GM12872 (cell line): ENCODE results near the gene SPTSSB.
A peak's percentile ranks its signal among the peaks of the same experiment; 100 is the strongest.

ENCODE experiments used
- TF ChIP-seq, protein P1 (sequence below): IDR thresholded peaks from 3 replicates; pipeline ENCODE4 v1.5.1; 2011; ENCODE audit warnings: low read depth, mild to moderate bottlenecking, low read length, moderate library complexity; ENCODE audit not compliant: insufficient read depth

The SPTSSB gene

DNA sequence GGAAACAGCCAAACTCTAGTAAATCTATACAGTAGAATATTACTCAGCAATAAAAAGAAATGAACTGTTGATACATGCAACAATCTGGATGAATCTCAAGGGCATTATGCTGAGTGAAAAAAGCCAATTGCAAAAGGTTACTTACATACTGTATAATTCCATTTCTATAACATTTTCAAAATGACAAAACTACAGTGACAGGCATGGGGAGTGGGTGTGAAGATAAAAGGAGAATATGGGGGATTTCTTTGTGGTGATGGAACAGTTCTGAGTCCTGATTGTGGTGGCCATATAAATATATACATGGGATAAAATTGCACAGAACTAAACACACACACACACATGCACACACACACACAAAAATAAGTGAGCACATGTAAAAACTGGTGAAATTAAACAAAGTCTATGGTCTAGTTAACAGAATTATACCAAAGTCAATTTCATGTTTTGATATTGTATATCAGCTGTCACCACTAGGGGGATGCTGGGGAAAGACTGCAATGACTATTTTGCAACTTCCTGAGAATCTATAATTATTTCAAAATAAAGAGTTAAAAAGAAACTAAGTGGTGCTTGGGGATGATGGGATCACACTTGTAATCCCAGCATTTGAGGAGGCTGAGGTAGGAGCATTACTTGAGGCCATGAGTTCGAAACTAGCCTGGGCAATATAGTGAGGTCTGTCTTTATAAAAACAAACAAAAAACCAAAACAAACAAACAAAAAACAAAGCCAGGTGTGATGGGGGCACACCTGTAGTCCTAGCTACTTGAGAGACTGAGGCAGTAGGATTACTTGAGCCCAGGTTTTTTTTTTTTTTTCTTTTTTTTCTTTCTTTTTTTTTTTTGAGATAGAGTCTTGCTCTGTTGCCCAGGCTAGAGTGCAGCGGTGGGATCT lies 66.0 kb downstream of the SPTSSB start:
- TF ChIP-seq, protein P1, sequence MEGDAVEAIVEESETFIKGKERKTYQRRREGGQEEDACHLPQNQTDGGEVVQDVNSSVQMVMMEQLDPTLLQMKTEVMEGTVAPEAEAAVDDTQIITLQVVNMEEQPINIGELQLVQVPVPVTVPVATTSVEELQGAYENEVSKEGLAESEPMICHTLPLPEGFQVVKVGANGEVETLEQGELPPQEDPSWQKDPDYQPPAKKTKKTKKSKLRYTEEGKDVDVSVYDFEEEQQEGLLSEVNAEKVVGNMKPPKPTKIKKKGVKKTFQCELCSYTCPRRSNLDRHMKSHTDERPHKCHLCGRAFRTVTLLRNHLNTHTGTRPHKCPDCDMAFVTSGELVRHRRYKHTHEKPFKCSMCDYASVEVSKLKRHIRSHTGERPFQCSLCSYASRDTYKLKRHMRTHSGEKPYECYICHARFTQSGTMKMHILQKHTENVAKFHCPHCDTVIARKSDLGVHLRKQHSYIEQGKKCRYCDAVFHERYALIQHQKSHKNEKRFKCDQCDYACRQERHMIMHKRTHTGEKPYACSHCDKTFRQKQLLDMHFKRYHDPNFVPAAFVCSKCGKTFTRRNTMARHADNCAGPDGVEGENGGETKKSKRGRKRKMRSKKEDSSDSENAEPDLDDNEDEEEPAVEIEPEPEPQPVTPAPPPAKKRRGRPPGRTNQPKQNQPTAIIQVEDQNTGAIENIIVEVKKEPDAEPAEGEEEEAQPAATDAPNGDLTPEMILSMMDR = peak; percentile 72

DNA sequence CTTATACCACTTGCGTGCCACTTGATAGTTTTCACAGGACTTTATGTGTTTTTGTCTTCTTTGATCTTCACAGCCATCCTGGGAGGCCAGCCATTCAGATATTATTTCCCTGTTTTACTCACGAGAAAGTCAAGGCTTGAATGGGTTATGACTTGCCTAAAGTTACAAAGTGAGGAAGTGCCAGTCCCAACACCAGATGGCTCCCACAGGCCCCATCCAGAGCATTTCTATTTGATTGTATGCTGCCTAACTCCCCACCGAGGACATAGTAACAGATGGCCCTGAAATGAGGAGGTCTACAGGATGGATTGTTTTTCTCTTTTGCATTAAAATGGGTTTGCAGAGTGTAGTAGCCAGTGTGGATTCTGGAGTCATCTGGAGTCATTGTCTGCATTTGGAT lies 74.5 kb downstream of the SPTSSB start:
- TF ChIP-seq, protein P1 = no peak

DNA sequence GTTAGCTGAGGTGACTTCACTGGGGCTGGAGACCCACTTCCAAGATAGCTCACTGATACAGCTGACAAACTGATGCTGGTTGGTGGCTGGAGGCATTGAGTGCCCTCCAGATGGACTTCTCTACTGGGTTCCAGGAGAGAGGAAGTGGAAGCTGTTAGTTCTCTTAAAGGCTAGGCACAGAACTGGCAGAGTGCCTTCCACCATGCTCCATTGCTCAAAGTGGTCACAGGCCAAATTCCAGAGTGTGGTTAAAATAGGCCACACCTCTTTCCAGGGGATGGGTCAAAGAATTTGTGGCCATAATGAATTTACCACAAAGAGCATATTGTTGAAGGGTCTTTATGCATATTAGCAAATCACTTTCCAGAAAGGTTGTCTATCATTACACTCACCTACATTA lies 76.0 kb downstream of the SPTSSB start:
- TF ChIP-seq, protein P1 = no peak
